IMR-90 (cell line): ENCODE results near the gene SGMS1. TPM values are rescaled to one million over a fixed set of nuclear protein-coding genes. Genes with fewer than 3 reads are reported as not detected.

Source experiments
- ATAC-seq: fragments of 200-7000 bp; cut with Tn5 transposase; 2 replicates; pipeline ENCODE4 v1.9.1; 2020; ENCODE audit warnings: low read depth, mild to moderate bottlenecking, moderate library complexity
- BruUV-seq: library from RNA; stranded (reverse); fragments of 400-500 nt; replicated peaks from 2 replicates; lab custom pipeline; 2021; lab: Mats Ljungman, UMichigan
- CTCF ChIA-PET: fragments of 300-600 bp; formaldehyde crosslinking; extraction: SDS; loops from one replicate; lab custom pipeline; 2021; ENCODE audit warnings: antibody characterized with exemption; lab: Yijun Ruan, JAX
- POLR2A ChIA-PET: fragments of 300-600 bp; sonication (Branson Sonifier 250); formaldehyde crosslinking; loops from one replicate; lab custom pipeline; 2022; ENCODE audit warnings: antibody characterized with exemption; ENCODE audit not compliant: unreplicated experiment; lab: Charles Lee
- DNase-seq: peaks from one replicate; pipeline ENCODE4 v3.0.0; 2013
- H2AFZ ChIP-seq: replicated peaks from 2 replicates; pipeline ENCODE3; 2013; ENCODE audit warnings: low read length, mild to moderate bottlenecking; ENCODE audit not compliant: poor library complexity
- H2AK5ac ChIP-seq: 2 replicates; pipeline ENCODE4 v1.6.1; 2013; ENCODE audit warnings: low read depth, low read length, inconsistent platforms
- H2AK9ac ChIP-seq: replicated peaks from 2 replicates; pipeline ENCODE3; 2013; ENCODE audit warnings: mild to moderate bottlenecking, low read depth, low read length, moderate library complexity; ENCODE audit not compliant: poor library complexity
- H2BK120ac ChIP-seq: 2 replicates; pipeline ENCODE4 v1.6.1; 2013; ENCODE audit warnings: low read depth, low read length, inconsistent platforms
- H2BK15ac ChIP-seq: 3 replicates; pipeline ENCODE4 v1.6.1; 2013; ENCODE audit warnings: low read depth, low read length, inconsistent platforms
- H2BK20ac ChIP-seq: 2 replicates; pipeline ENCODE4 v1.6.1; 2013; ENCODE audit warnings: low read depth, mild to moderate bottlenecking, inconsistent platforms, low read length, moderate library complexity
- H2BK5ac ChIP-seq: 2 replicates; pipeline ENCODE4 v1.6.1; 2013; ENCODE audit warnings: mild to moderate bottlenecking, low read depth, low read length, inconsistent platforms; ENCODE audit not compliant: poor library complexity, severe bottlenecking
- H3K14ac ChIP-seq: replicated peaks from 2 replicates; pipeline ENCODE4 v1.6.1; 2013; ENCODE audit warnings: low read depth, low read length, inconsistent platforms
- H3K18ac ChIP-seq: 2 replicates; pipeline ENCODE4 v1.6.1; 2013; ENCODE audit warnings: low read depth, low read length, control low read depth
- H3K23ac ChIP-seq: 2 replicates; pipeline ENCODE4 v1.6.1; 2013; ENCODE audit warnings: low read depth, low read length, inconsistent platforms
- H3K27ac ChIP-seq: 2 replicates; pipeline ENCODE4 v1.5.1; 2013; ENCODE audit warnings: mild to moderate bottlenecking, control low read depth, low read length; ENCODE audit not compliant: insufficient read depth
- H3K27me3 ChIP-seq: 2 replicates; pipeline ENCODE4 v1.6.1; 2013; ENCODE audit warnings: low read length; ENCODE audit not compliant: control insufficient read depth, insufficient read depth
- H3K36me3 ChIP-seq: 2 replicates; pipeline ENCODE4 v1.6.1; 2013; ENCODE audit warnings: low read length, mixed read lengths; ENCODE audit not compliant: control insufficient read depth, insufficient read depth
- H3K4ac ChIP-seq: 2 replicates; pipeline ENCODE4 v1.6.1; 2013; ENCODE audit warnings: low read depth, low read length, inconsistent platforms
- H3K4me1 ChIP-seq: 2 replicates; pipeline ENCODE4 v1.6.1; 2013; ENCODE audit warnings: low read length, mixed read lengths; ENCODE audit not compliant: control insufficient read depth, insufficient read depth
- H3K4me2 ChIP-seq: 2 replicates; pipeline ENCODE4 v1.6.1; 2013; ENCODE audit warnings: low read depth, mild to moderate bottlenecking, control low read depth, low read length, moderate library complexity
- H3K4me3 ChIP-seq: 2 replicates; pipeline ENCODE4 v1.5.1; 2013; ENCODE audit warnings: low read depth, mild to moderate bottlenecking, control low read depth, low read length, moderate library complexity; ENCODE audit not compliant: insufficient read depth
- H3K56ac ChIP-seq: 2 replicates; pipeline ENCODE4 v1.6.1; 2013; ENCODE audit warnings: low read length, inconsistent platforms; ENCODE audit not compliant: insufficient read depth; ENCODE audit errors: extremely low read depth
- H3K79me1 ChIP-seq, 2 experiments: 2 replicates each; pipeline ENCODE4 v1.6.1; 2013; ENCODE audit warnings: low read length in 2 of 2, inconsistent platforms in 1 of 2, low read depth in 1 of 2
- H3K9ac ChIP-seq: 2 replicates; pipeline ENCODE4 v1.6.1; 2013; ENCODE audit warnings: low read depth, low read length, control low read depth
- H3K9me1 ChIP-seq: 2 replicates; pipeline ENCODE4 v1.6.1; 2013; ENCODE audit warnings: low read length, inconsistent platforms; ENCODE audit not compliant: insufficient read depth
- H3K9me3 ChIP-seq: 2 replicates; pipeline ENCODE4 v1.6.1; 2013; ENCODE audit warnings: low read length; ENCODE audit not compliant: control insufficient read depth, insufficient read depth
- H4K20me1 ChIP-seq: 2 replicates; pipeline ENCODE4 v1.6.1; 2013; ENCODE audit warnings: low read length, inconsistent platforms; ENCODE audit not compliant: insufficient read depth
- H4K5ac ChIP-seq: 2 replicates; pipeline ENCODE4 v1.6.1; 2013; ENCODE audit warnings: mild to moderate bottlenecking, low read depth, low read length, control low read depth
- H4K8ac ChIP-seq, 2 experiments: 2 replicates each; pipeline ENCODE4 v1.6.1; 2013; ENCODE audit warnings: low read depth in 2 of 2, low read length in 2 of 2, control low read depth in 1 of 2, inconsistent platforms in 1 of 2
- H4K91ac ChIP-seq: 2 replicates; pipeline ENCODE4 v1.6.1; 2013; ENCODE audit warnings: low read depth, low read length, inconsistent platforms; ENCODE audit not compliant: insufficient read depth
- CHD1 ChIP-seq: IDR thresholded peaks from 2 replicates; pipeline ENCODE4 v1.6.1; 2012; ENCODE audit warnings: low read depth, low read length, improper control_type of control experiment
- WGBS, 2 experiments: methylation state at CpG; one replicate each; pipeline versions ENCODE4 v1.1.5 to v1.1.7; 2013; ENCODE audit warnings: missing lambda C conversion rate in 2 of 2; ENCODE audit not compliant: insufficient read length in 1 of 2; ENCODE audit errors: extremely low coverage in 2 of 2; 5-methylcytosine and 5-hydroxymethylcytosine counted together
- dilution Hi-C: fragments of 300-500 bp; cut with HindIII; formaldehyde crosslinking; loops from one replicate; pipeline ENCODE4 v1.14.3; 2018; ENCODE audit warnings: low sequenced_read_pairs; ENCODE audit not compliant: unreplicated experiment
- in situ Hi-C: fragments of 300-500 bp; cut with MboI; formaldehyde crosslinking; loops from 3 replicates; pipeline ENCODE4 v1.14.3; 2019; ENCODE audit warnings: low sequenced_read_pairs, inconsistent platforms, mixed read lengths
- intact Hi-C: fragments of 100-400 bp; cut with micrococcal nuclease; formaldehyde crosslinking; loops from 2 replicates; pipeline ENCODE4 v1.10.0; 2022
- polyA plus RNA-seq, 3 experiments: library from polyadenylated mRNA; depleted of rRNA; stranded (reverse); fragments of >200 nt; gene quantifications; 2 replicates each; pipeline ENCODE4 v1.2.3, GENCODE V29; 2012; ENCODE audit warnings: low replicate concordance in 1 of 3
- total RNA-seq: library from RNA; depleted of rRNA; stranded (reverse); fragments of >200 nt; gene quantifications from 2 replicates; pipeline ENCODE4 v1.2.3, GENCODE V29; 2012
- TF ChIP-seq, protein P1 (sequence below): fragments of 150-350 bp; IDR thresholded peaks from 2 replicates; pipeline ENCODE4 v1.6.1; 2016; ENCODE audit warnings: low read depth, mild to moderate bottlenecking, low read length, moderate library complexity, borderline replicate concordance

The SGMS1 gene
- total and polyA plus RNA-seq, 2 of the 4 experiments (the other 2 are of a cell fraction), result 9.8 to 30.8 TPM

DNA sequence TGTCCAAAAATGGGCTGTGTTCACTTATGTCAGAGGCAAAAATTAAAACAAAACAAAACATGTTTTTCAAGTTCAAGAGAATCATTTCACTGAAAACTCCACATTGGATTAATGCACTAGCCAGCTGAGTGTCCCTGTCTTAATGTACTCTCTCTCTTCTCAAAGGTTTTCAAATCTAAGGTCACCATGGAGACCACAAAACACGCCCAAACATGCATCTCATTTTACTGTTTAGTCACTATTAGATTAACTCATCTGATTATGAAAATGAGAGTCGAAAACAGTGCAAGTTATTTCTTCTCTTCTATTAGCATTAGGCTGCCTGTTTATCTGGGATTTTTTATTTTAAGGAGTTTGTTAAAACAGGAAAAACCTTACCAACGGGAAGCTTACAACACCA is 301.7 kb downstream of the SGMS1 start:
- H3K4me1 ChIP-seq, result peaks cover 7% of the 10 kb centered on the region; the same call in 1 of the 2 replicates
- H3K27ac ChIP-seq, result no peak overlapping the region
- dilution Hi-C loops, result no loop called here

More for the DNA sequence above, 301.7 kb downstream of the SGMS1 start:
- ChIA-PET POLR2A (no interaction called here), CTCF (no interaction called here)
- Histone ChIP-seq H3K9ac (no peak overlapping the region), H2BK15ac (no peak overlapping the region), H3K9me1 (peaks cover 2% of the 10 kb centered on the region; the same call in 1 of the 2 replicates), H4K20me1 (no peaks in the 10 kb centered on the region), H4K8ac (no peak overlapping the region), H2AK9ac (no peak overlapping the region), H3K36me3 (no peaks in the 10 kb centered on the region; the same call in 1 of the 2 replicates), H4K91ac (no peak overlapping the region), H2AFZ (no peak overlapping the region), H3K4me2 (no peak overlapping the region), H2BK20ac (no peak overlapping the region), H2BK120ac (no peak overlapping the region), H3K4me3 (no peak overlapping the region), H3K79me1 (peaks cover 8 to 25% of the 10 kb centered on the region in 2 experiments; a peak in 3 of 4 replicates), H3K18ac (no peak overlapping the region), H2BK5ac (no peak overlapping the region), H2AK5ac (no peak overlapping the region), H4K5ac (no peak overlapping the region), H3K56ac (no peak overlapping the region), H3K9me3 (no peaks in the 10 kb centered on the region), H3K27me3 (no peaks in the 10 kb centered on the region), H3K14ac (no peak overlapping the region; the same call in 1 of the 2 replicates), H3K23ac (0 out of 2 replicates have a peak overlapping the region, but pooled peaks have one; percentile 31), H3K4ac (no peak overlapping the region)
- intact Hi-C loops (no loop called here), in situ Hi-C loops (no loop called here)
- no peak for TF ChIP-seq CHD1
- TF ChIP-seq, protein P1, sequence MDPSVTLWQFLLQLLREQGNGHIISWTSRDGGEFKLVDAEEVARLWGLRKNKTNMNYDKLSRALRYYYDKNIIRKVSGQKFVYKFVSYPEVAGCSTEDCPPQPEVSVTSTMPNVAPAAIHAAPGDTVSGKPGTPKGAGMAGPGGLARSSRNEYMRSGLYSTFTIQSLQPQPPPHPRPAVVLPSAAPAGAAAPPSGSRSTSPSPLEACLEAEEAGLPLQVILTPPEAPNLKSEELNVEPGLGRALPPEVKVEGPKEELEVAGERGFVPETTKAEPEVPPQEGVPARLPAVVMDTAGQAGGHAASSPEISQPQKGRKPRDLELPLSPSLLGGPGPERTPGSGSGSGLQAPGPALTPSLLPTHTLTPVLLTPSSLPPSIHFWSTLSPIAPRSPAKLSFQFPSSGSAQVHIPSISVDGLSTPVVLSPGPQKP, result no peak
- ATAC-seq (no peak), DNase-seq (peak; percentile 63)
- WGBS, 2 experiments, result no CpG with 5 or more reads among the region's 3 CpGs
- BruUV-seq, result no TSS peak
